Mammary epithelial cell (primary cell): ENCODE measurements around the gene CANT1.

ENCODE experiments used
- CTCF ChIP-seq, 2 donors: IDR thresholded peaks in 1 of 2; conservative IDR thresholded peaks in 1 of 2; 2 replicates each; pipeline ENCODE4 v1.5.1; 2011 to 2012; ENCODE audit warnings: inconsistent platforms in 2 of 2, low read length in 2 of 2, mild to moderate bottlenecking in 2 of 2, control low read depth in 1 of 2, low read depth in 1 of 2; ENCODE audit not compliant: insufficient read depth in 1 of 2; ENCODE audit errors: extremely low read depth in 1 of 2
- EZH2 ChIP-seq: IDR thresholded peaks from 2 replicates; pipeline ENCODE4 v1.6.1; 2012; ENCODE audit warnings: low read length, inconsistent platforms, borderline replicate concordance

DNA sequence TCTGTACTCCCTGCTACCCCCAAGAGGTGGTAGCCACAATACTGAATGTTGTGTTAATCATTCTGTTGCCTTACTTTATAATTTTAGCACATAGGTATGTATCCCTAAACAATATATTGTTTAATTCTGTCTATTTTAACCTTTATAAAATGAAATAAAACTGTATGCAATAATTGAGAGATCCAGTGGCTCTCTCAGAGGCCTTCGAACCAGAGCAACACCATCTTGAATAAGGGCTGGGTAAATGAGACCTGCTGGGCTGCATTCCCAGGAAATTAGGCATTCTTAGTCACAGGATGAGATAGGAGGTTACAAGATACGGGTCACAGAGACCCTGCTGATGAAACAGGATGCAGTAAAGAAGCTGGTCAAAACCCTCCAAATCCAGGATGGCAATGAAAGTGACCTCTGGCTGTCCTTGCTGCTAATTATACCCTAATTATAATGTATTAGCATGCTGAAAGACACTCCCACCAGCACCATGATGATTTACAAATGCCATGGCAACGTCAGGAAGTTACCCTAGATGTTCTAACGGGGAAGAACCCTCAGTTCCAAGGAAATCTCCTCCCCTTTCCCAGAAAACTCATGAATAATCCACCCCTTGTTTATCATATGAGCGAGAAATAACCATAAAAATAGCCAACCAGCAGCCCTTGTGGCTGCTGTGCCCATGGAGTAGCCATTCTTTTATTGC is 2.0 kb upstream of the CANT1 start:
- TF ChIP-seq EZH2, result no peak
- no peak for TF ChIP-seq CTCF (conservative IDR thresholded peaks at IDR 0.05 in 1 of 2, IDR thresholded peaks at IDR 0.05 in 1 of 2; ENCODE audit: extremely low read depth in 1 of 2, insufficient read depth in 1 of 2, low read depth in 1 of 2, low read length in 2 of 2)
